ENCODE results near the gene IGSF3.
"Not testable (repeated sequence)": the region's sequence is repeated elsewhere in the genome, so short reads cannot be mapped to it uniquely, and the experiment has no call there.

IGSF3 gene

GRCh38 chr1:116661633-116662032 lies 5.9 kb downstream of the IGSF3 start:
- Histone ChIP-seq H3K4me1 (ENCODE audit: control insufficient read depth, insufficient read depth, low read length) (peaks cover 22% of the 10 kb centered on the region), H3K4me3 (ENCODE audit: low read depth, low read length) (no peak overlapping the region), H3K27me3 (ENCODE audit: control insufficient read depth, insufficient read depth, low read length) (peaks cover 16% of the 10 kb centered on the region), H3K9me3 (ENCODE audit: control insufficient read depth, insufficient read depth, low read depth, low read length) (no peaks in the 10 kb centered on the region), H3K9ac (ENCODE audit: low read length) (no peak overlapping the region), H3K36me3 (ENCODE audit: control insufficient read depth, insufficient read depth, low read length) (peaks cover 4% of the 10 kb centered on the region; the same call in 1 of the 2 replicates), H3K27ac (ENCODE audit: low read depth, low read length) (no peak overlapping the region)

- not testable (repeated sequence) for H3K4me3 ChIP-seq (ENCODE audit: low read depth, low read length); H3K9me3 ChIP-seq (ENCODE audit: control insufficient read depth, insufficient read depth, low read depth, low read length); H3K4me1 ChIP-seq (ENCODE audit: control insufficient read depth, insufficient read depth, low read length); H3K27ac ChIP-seq (ENCODE audit: low read depth, low read length); H3K36me3 ChIP-seq (ENCODE audit: control insufficient read depth, insufficient read depth, low read length); H3K9ac ChIP-seq (ENCODE audit: low read length); H3K27me3 ChIP-seq (ENCODE audit: control insufficient read depth, insufficient read depth, low read length)
Observed at GRCh38 chr1:116658645-116659044, 8.9 kb downstream of the IGSF3 start.

- H3K36me3 ChIP-seq (ENCODE audit: control insufficient read depth, insufficient read depth, low read length); H3K4me1 ChIP-seq (ENCODE audit: control insufficient read depth, insufficient read depth, low read length); H3K27me3 ChIP-seq (ENCODE audit: control insufficient read depth, insufficient read depth, low read length); H3K9me3 ChIP-seq (ENCODE audit: control insufficient read depth, insufficient read depth, low read depth, low read length); H3K27ac ChIP-seq (ENCODE audit: low read depth, low read length); H3K4me3 ChIP-seq (ENCODE audit: low read depth, low read length); H3K9ac ChIP-seq (ENCODE audit: low read length): not testable (repeated sequence)
Observed at GRCh38 chr1:116657836-116658235, 9.7 kb downstream of the IGSF3 start.

- no peaks in the 10 kb centered on the region; the same call in 1 of the 2 replicates for H3K36me3 ChIP-seq (ENCODE audit: control insufficient read depth, insufficient read depth, low read length)
- H3K27ac ChIP-seq (ENCODE audit: low read depth, low read length): no peak overlapping the region
- H3K9me3 ChIP-seq (ENCODE audit: control insufficient read depth, insufficient read depth, low read depth, low read length): no peaks in the 10 kb centered on the region
- no peak overlapping the region for H3K4me3 ChIP-seq (ENCODE audit: low read depth, low read length)
- no peaks in the 10 kb centered on the region for H3K27me3 ChIP-seq (ENCODE audit: control insufficient read depth, insufficient read depth, low read length)
- peaks cover 3% of the 10 kb centered on the region; the same call in 1 of the 2 replicates for H3K4me1 ChIP-seq (ENCODE audit: control insufficient read depth, insufficient read depth, low read length)
- H3K9ac ChIP-seq (ENCODE audit: low read length): no peak overlapping the region
Observed at GRCh38 chr1:116654351-116654750, 13.2 kb downstream of the IGSF3 start.

- H3K9ac ChIP-seq (ENCODE audit: low read length); H3K27me3 ChIP-seq (ENCODE audit: control insufficient read depth, insufficient read depth, low read length); H3K4me1 ChIP-seq (ENCODE audit: control insufficient read depth, insufficient read depth, low read length); H3K4me3 ChIP-seq (ENCODE audit: low read depth, low read length); H3K9me3 ChIP-seq (ENCODE audit: control insufficient read depth, insufficient read depth, low read depth, low read length); H3K27ac ChIP-seq (ENCODE audit: low read depth, low read length); H3K36me3 ChIP-seq (ENCODE audit: control insufficient read depth, insufficient read depth, low read length): not testable (repeated sequence)
Observed at GRCh38 chr1:116652598-116652997, 14.9 kb downstream of the IGSF3 start.

- not testable (repeated sequence) for H3K9ac ChIP-seq (ENCODE audit: low read length); H3K36me3 ChIP-seq (ENCODE audit: control insufficient read depth, insufficient read depth, low read length); H3K27me3 ChIP-seq (ENCODE audit: control insufficient read depth, insufficient read depth, low read length); H3K27ac ChIP-seq (ENCODE audit: low read depth, low read length); H3K9me3 ChIP-seq (ENCODE audit: control insufficient read depth, insufficient read depth, low read depth, low read length); H3K4me3 ChIP-seq (ENCODE audit: low read depth, low read length)
- H3K4me1 ChIP-seq (ENCODE audit: control insufficient read depth, insufficient read depth, low read length): peaks cover 20% of the 10 kb centered on the region
Observed at GRCh38 chr1:116650781-116651180, 16.8 kb downstream of the IGSF3 start.

- H3K27me3 ChIP-seq (ENCODE audit: control insufficient read depth, insufficient read depth, low read length); H3K27ac ChIP-seq (ENCODE audit: low read depth, low read length); H3K9me3 ChIP-seq (ENCODE audit: control insufficient read depth, insufficient read depth, low read depth, low read length); H3K9ac ChIP-seq (ENCODE audit: low read length); H3K4me3 ChIP-seq (ENCODE audit: low read depth, low read length); H3K36me3 ChIP-seq (ENCODE audit: control insufficient read depth, insufficient read depth, low read length): not testable (repeated sequence)
- peaks cover 27% of the 10 kb centered on the region for H3K4me1 ChIP-seq (ENCODE audit: control insufficient read depth, insufficient read depth, low read length)
Observed at GRCh38 chr1:116649041-116649440, 18.5 kb downstream of the IGSF3 start.

GRCh38 chr1:116648325-116648724 lies 19.2 kb downstream of the IGSF3 start:
- H3K27ac ChIP-seq (ENCODE audit: low read depth, low read length); H3K27me3 ChIP-seq (ENCODE audit: control insufficient read depth, insufficient read depth, low read length); H3K9ac ChIP-seq (ENCODE audit: low read length); H3K9me3 ChIP-seq (ENCODE audit: control insufficient read depth, insufficient read depth, low read depth, low read length); H3K4me3 ChIP-seq (ENCODE audit: low read depth, low read length); H3K36me3 ChIP-seq (ENCODE audit: control insufficient read depth, insufficient read depth, low read length): not testable (repeated sequence)
- H3K4me1 ChIP-seq (ENCODE audit: control insufficient read depth, insufficient read depth, low read length): peaks cover 34% of the 10 kb centered on the region

GRCh38 chr1:116647186-116647585 lies 20.3 kb downstream of the IGSF3 start:
- not testable (repeated sequence) for H3K27ac ChIP-seq (ENCODE audit: low read depth, low read length); H3K9me3 ChIP-seq (ENCODE audit: control insufficient read depth, insufficient read depth, low read depth, low read length); H3K27me3 ChIP-seq (ENCODE audit: control insufficient read depth, insufficient read depth, low read length); H3K36me3 ChIP-seq (ENCODE audit: control insufficient read depth, insufficient read depth, low read length); H3K9ac ChIP-seq (ENCODE audit: low read length); H3K4me3 ChIP-seq (ENCODE audit: low read depth, low read length)
- H3K4me1 ChIP-seq (ENCODE audit: control insufficient read depth, insufficient read depth, low read length): peaks cover 42% of the 10 kb centered on the region

GRCh38 chr1:116646673-116647170 lies 20.8 kb downstream of the IGSF3 start:
- H3K36me3 ChIP-seq (ENCODE audit: control insufficient read depth, insufficient read depth, low read length); H3K9ac ChIP-seq (ENCODE audit: low read length); H3K4me3 ChIP-seq (ENCODE audit: low read depth, low read length); H3K27me3 ChIP-seq (ENCODE audit: control insufficient read depth, insufficient read depth, low read length); H3K27ac ChIP-seq (ENCODE audit: low read depth, low read length); H3K9me3 ChIP-seq (ENCODE audit: control insufficient read depth, insufficient read depth, low read depth, low read length): not testable (repeated sequence)
- H3K4me1 ChIP-seq (ENCODE audit: control insufficient read depth, insufficient read depth, low read length): peaks cover 42% of the 10 kb centered on the region

GRCh38 chr1:116645802-116646672 lies 21.5 kb downstream of the IGSF3 start:
- not testable (repeated sequence) for H3K27ac ChIP-seq (ENCODE audit: low read depth, low read length); H3K9me3 ChIP-seq (ENCODE audit: control insufficient read depth, insufficient read depth, low read depth, low read length); H3K4me3 ChIP-seq (ENCODE audit: low read depth, low read length); H3K27me3 ChIP-seq (ENCODE audit: control insufficient read depth, insufficient read depth, low read length); H3K9ac ChIP-seq (ENCODE audit: low read length); H3K36me3 ChIP-seq (ENCODE audit: control insufficient read depth, insufficient read depth, low read length)
- H3K4me1 ChIP-seq (ENCODE audit: control insufficient read depth, insufficient read depth, low read length): peaks cover 42% of the 10 kb centered on the region
